Fibroblast of pulmonary artery (primary cell): ENCODE data around the gene URB2.

ENCODE experiments used
- DNase-seq: peaks from one replicate; pipeline ENCODE4 v3.0.0-alpha.2; 2010; ENCODE audit warnings: low read depth
- H3K4me3 ChIP-seq: replicated peaks from 2 replicates; pipeline ENCODE4 v1.5.1; 2011; ENCODE audit warnings: low read depth, mild to moderate bottlenecking, control low read depth, low read length, moderate library complexity
- TF ChIP-seq, protein P1 (sequence below): IDR thresholded peaks from 2 replicates; pipeline ENCODE4 v1.5.1; 2011; ENCODE audit warnings: mild to moderate bottlenecking, control low read depth, low read length, inconsistent platforms; ENCODE audit errors: missing control alignments

URB2 gene

DNA sequence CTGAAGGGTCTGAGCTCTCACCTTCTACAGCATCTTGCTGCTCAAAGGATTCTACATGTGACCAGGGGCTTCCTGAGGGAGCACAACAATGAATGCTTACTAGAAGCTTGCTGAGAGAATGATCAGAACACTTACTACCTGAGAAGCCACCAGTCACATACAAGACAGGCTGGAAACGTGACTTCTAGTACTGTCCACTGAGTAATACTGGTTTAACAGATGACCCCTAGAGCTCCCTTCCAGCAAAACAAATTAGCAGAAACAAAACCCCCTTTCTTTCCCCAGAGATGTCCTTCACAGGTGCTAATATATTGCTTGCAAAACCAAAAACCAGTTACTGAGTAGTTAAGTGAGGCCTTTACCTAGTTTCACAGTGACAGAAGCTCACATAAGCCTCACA lies 2.2 kb upstream of the URB2 start:
- no peak for DNase-seq
- no peak overlapping the region for H3K4me3 ChIP-seq

DNA sequence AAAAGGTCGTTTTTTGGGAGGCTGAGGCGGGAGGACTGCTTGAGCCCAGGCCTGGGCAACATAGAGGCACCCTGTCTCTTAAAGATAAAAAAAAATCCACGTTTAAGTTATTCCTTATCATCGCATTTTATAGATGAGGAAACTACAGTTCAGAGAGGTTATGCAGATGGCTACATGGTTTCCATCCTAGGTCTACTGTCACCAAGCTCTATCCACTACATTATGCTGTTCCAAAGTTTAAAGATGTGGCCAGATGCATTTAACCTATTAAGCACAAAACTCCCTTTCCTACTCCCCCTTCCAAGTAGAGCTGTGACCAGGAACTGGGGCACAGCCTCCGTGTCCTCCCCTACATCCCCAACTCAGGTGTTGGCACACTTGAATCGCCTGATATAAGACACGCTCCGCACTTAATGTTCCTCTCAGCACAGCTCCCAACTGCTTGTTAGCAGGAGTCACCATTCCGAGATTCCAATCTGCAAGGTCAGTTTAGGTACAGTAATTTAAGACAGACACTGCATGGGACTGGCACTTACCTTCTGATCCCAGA lies 1.5 kb upstream of the URB2 start:
- TF ChIP-seq, protein P1, sequence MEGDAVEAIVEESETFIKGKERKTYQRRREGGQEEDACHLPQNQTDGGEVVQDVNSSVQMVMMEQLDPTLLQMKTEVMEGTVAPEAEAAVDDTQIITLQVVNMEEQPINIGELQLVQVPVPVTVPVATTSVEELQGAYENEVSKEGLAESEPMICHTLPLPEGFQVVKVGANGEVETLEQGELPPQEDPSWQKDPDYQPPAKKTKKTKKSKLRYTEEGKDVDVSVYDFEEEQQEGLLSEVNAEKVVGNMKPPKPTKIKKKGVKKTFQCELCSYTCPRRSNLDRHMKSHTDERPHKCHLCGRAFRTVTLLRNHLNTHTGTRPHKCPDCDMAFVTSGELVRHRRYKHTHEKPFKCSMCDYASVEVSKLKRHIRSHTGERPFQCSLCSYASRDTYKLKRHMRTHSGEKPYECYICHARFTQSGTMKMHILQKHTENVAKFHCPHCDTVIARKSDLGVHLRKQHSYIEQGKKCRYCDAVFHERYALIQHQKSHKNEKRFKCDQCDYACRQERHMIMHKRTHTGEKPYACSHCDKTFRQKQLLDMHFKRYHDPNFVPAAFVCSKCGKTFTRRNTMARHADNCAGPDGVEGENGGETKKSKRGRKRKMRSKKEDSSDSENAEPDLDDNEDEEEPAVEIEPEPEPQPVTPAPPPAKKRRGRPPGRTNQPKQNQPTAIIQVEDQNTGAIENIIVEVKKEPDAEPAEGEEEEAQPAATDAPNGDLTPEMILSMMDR: no peak
- no peak for DNase-seq

More for the DNA sequence above, 2.2 kb upstream of the URB2 start:
- TF ChIP-seq, protein P1: no peak

DNA sequence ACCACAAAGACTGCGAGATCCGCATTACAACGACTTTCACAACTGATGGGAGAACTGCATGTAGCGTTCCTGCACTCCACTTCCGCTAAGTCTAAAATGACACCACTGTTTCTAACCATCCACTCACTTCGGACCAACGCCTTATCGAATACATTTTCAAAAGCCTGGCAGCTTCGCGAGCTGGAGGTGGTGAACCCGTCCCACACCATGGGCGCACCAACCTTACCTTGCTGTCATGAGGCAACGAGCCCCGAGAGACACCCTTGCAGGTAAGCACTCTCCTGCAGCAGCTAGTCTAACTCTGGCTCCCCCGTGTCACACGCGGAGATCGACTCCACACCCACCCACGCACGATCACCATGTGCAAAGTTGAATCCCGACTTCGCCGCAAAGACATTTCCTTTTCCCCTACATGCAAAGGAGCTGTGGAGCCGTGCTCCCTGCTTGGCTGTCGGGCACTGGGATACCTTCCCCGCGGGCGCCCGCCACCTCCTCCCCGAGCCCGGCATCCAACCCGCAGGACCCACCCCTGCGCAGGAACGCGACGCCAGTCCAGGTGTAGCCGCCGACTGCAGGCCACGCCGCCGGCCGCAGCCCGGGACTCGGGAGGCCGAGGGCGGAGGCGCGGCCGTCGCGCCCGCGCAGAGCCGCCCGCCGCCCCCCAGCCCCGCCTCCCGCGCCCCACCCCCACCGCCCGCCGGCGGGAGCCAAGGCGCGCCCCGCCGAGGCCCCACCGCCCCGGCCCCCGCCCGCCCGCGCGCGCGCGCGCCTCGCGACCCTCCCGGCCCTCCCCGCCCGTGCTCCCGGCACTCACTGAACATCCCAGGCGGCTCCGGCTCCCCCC lies 754 bp upstream of the URB2 start:
- peak overlapping the region; percentile 89 for H3K4me3 ChIP-seq
- DNase-seq: peak; percentile 44
- TF ChIP-seq, protein P1: no peak

More for the DNA sequence above, 1.5 kb upstream of the URB2 start:
- peak overlapping the region; percentile 89 for H3K4me3 ChIP-seq

DNA sequence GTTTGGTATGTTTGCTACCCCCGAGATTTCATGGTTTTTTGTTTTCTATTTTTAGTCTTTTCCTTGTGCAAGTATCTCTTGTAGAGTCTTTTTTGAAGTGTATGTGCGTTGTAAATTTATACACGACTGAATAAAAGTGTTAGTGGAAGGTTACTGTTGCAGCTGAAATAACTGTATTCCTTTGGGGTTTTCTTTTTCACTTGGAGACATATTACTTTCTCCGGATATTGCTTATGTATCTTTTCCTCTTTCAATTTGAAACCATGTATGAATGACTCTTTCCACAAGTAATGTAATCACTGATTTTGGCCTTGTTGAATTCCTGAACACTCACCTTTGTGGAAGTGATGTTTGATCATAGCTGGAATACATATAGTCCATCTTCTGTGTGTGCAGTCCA lies 956 bp downstream of the URB2 start:
- TF ChIP-seq, protein P1: no peak

DNA sequence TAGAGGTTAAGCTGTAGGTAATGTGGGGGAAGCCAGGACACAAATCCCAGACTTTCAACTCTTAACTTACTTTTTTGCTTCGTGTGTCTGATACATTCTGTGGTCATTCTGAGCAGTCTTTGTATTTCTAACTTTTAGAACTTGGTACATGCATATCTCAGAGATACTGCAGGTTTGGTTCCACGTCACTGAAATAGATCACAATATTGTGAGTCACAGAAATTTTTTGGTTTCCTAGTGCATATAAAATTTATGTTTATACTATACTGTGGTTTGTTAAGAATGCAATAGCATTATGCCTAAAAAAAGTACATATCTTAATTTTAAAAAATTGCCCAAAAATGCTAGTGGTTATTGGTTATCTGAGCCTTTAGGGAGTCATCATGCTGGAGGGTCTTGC lies 3.2 kb downstream of the URB2 start:
- TF ChIP-seq, protein P1: no peak
- peak; percentile 25 for DNase-seq
- H3K4me3 ChIP-seq: no peak overlapping the region

More for the DNA sequence above, 956 bp downstream of the URB2 start:
- no peak for DNase-seq
- peak overlapping the region; percentile 97 for H3K4me3 ChIP-seq

DNA sequence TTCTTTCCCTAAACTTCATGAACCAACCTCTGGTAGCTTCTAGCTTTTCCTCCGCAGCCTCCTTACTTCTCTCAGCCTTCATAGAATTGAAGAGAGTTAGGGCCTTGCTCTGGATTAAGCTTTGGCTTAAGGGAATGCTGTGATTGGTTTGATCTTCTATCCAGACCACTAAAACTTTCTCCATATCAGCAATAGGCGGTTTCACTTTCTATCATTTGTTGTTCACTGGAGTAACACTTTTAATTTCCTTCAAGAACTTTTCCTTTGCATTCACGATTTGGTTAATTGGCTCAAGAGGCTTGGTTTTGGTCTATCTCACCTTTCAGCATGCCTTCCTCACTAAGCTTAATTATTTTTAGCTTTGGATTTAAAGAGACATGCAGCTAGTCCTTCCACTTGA lies 5.1 kb downstream of the URB2 start:
- no peak overlapping the region for H3K4me3 ChIP-seq
- TF ChIP-seq, protein P1: no peak
- DNase-seq: no peak
